ENCODE data around the gene GCGR.

GCGR gene

GRCh38 chr17:81833160-81833920 lies 29.4 kb downstream of the GCGR start, which contains the start of gene MCRIP1:
Gene MCRIP1 (minus strand): TSS chr17:81833291. CDS start chr17:81824506, 8,785 bp downstream.
- Histone ChIP-seq H3K27ac (ENCODE audit: low read depth, low read length, poor library complexity, severe bottlenecking) (peak within 1 kb of the TSS; percentile 29), H3K79me2 (ENCODE audit: insufficient read depth, low read length) (no peaks in the 10 kb centered on the region)

GRCh38 chr17:81833921-81834830 lies 30.2 kb downstream of the GCGR start:
- Histone ChIP-seq H3K36me3 (ENCODE audit: insufficient read depth, low read length) (no peaks in the 10 kb centered on the region), H2AFZ (ENCODE audit: low read length) (no peak overlapping the region), H4K20me1 (ENCODE audit: insufficient read depth, low read length) (no peaks in the 10 kb centered on the region), H3K9me3 (ENCODE audit: low read length) (no peaks in the 10 kb centered on the region), H3K4me3 (ENCODE audit: low read depth, low read length, poor library complexity, severe bottlenecking) (peak overlapping the region; percentile 86), H3K4me2 (ENCODE audit: low read length) (peak overlapping the region; percentile 88), H3K79me2 (ENCODE audit: insufficient read depth, low read length) (no peaks in the 10 kb centered on the region), H3K27me3 (ENCODE audit: insufficient read depth, low read length) (no peaks in the 10 kb centered on the region), H3K4me1 (ENCODE audit: insufficient read depth, low read length, severe bottlenecking) (peaks cover 29% of the 10 kb centered on the region), H3F3A (ENCODE audit: insufficient read depth, low read length) (no peaks in the 10 kb centered on the region), H3K27ac (ENCODE audit: low read depth, low read length, poor library complexity, severe bottlenecking) (no peak overlapping the region), H3K9me2 (ENCODE audit: low read depth, low read length) (no peaks in the 10 kb centered on the region), H3K9ac (ENCODE audit: low read length) (peak overlapping the region; percentile 92)
- TF ChIP-seq EZH2 (IDR thresholded peaks at IDR 0.05; ENCODE audit: borderline replicate concordance, low read length) = no peak
- no peak for TF ChIP-seq CTCF (IDR thresholded peaks at IDR 0.05; ENCODE audit: low read length)

More at GRCh38 chr17:81833160-81833920, 29.4 kb downstream of the GCGR start, which contains the start of gene MCRIP1:
- Histone ChIP-seq H3K36me3 (ENCODE audit: insufficient read depth, low read length) (no peaks in the 10 kb centered on the region), H3K9ac (ENCODE audit: low read length) (peak within 1 kb of the TSS; percentile 92), H2AFZ (ENCODE audit: low read length) (no peak within 1 kb of the TSS), H4K20me1 (ENCODE audit: insufficient read depth, low read length) (no peaks in the 10 kb centered on the region), H3K4me1 (ENCODE audit: insufficient read depth, low read length, severe bottlenecking) (peaks cover 29% of the 10 kb centered on the region), H3K4me3 (ENCODE audit: low read depth, low read length, poor library complexity, severe bottlenecking) (peak within 1 kb of the TSS; percentile 86), H3K9me3 (ENCODE audit: low read length) (no peaks in the 10 kb centered on the region), H3K9me2 (ENCODE audit: low read depth, low read length) (no peaks in the 10 kb centered on the region), H3K4me2 (ENCODE audit: low read length) (peak within 1 kb of the TSS; percentile 98), H3F3A (ENCODE audit: insufficient read depth, low read length) (no peaks in the 10 kb centered on the region), H3K27me3 (ENCODE audit: insufficient read depth, low read length) (no peaks in the 10 kb centered on the region)
- TF ChIP-seq EZH2 (IDR thresholded peaks at IDR 0.05; ENCODE audit: borderline replicate concordance, low read length) (no peak), CTCF (IDR thresholded peaks at IDR 0.05; ENCODE audit: low read length) (no peak)

- no peak within 1 kb of the TSS for H2AFZ ChIP-seq (ENCODE audit: low read length)
These were observed 30.9 kb downstream of the GCGR start, which contains the start of gene PPP1R27 for GRCh38 chr17:81834831-81835267. Gene PPP1R27 (minus strand): TSS chr17:81835050. CDS start chr17:81834953, 97 bp downstream.

More at GRCh38 chr17:81834831-81835267, 30.9 kb downstream of the GCGR start, which contains the start of gene PPP1R27:
- no peaks in the 10 kb centered on the region for H4K20me1 ChIP-seq (ENCODE audit: insufficient read depth, low read length)
- H3K9ac ChIP-seq (ENCODE audit: low read length) = peak within 1 kb of the TSS; percentile 92
- H3F3A ChIP-seq (ENCODE audit: insufficient read depth, low read length) = no peaks in the 10 kb centered on the region
- H3K36me3 ChIP-seq (ENCODE audit: insufficient read depth, low read length) = no peaks in the 10 kb centered on the region
- no peaks in the 10 kb centered on the region for H3K9me2 ChIP-seq (ENCODE audit: low read depth, low read length)
- H3K9me3 ChIP-seq (ENCODE audit: low read length) = no peaks in the 10 kb centered on the region
- H3K4me3 ChIP-seq (ENCODE audit: low read depth, low read length, poor library complexity, severe bottlenecking) = peak within 1 kb of the TSS; percentile 86
- no peak within 1 kb of the TSS for H3K27ac ChIP-seq (ENCODE audit: low read depth, low read length, poor library complexity, severe bottlenecking)
- no peaks in the 10 kb centered on the region for H3K27me3 ChIP-seq (ENCODE audit: insufficient read depth, low read length)
- peaks cover 29% of the 10 kb centered on the region for H3K4me1 ChIP-seq (ENCODE audit: insufficient read depth, low read length, severe bottlenecking)
- peak within 1 kb of the TSS; percentile 88 for H3K4me2 ChIP-seq (ENCODE audit: low read length)
- no peaks in the 10 kb centered on the region for H3K79me2 ChIP-seq (ENCODE audit: insufficient read depth, low read length)
- TF ChIP-seq EZH2 (IDR thresholded peaks at IDR 0.05; ENCODE audit: borderline replicate concordance, low read length) (no peak), CTCF (IDR thresholded peaks at IDR 0.05; ENCODE audit: low read length) (no peak)

Data from OCI-LY1 (cell line).